HepG2 (cell line): ENCODE data around the gene GMCL2. TPM values are rescaled to one million over a fixed set of nuclear protein-coding genes. Genes with fewer than 3 reads are reported as not detected.

Experiments
- BHLHE40 ChIP-seq: IDR thresholded peaks from 2 replicates; pipeline ENCODE4 v1.6.1; 2011; ENCODE audit warnings: low read length, improper control_type of control experiment
- FOXA1 ChIP-seq, 2 experiments: fragments of 450-650 bp in 1 of 2; sonication (generic) in 1 of 2; formaldehyde crosslinking in 1 of 2; IDR thresholded peaks; 2 replicates each; pipeline versions ENCODE4 v1.4.0 to v1.6.1; 2016 to 2020; ENCODE audit warnings: missing genetic modification reagents in 1 of 2
- FOXJ3 ChIP-seq: sonication (generic); formaldehyde crosslinking; IDR thresholded peaks from 2 replicates; pipeline ENCODE4 v1.4.0; 2020; ENCODE audit warnings: missing genetic modification reagents, mild to moderate bottlenecking, borderline replicate concordance
- HNRNPH1 ChIP-seq: fragments of 200-400 bp; formaldehyde crosslinking; optimal IDR thresholded peaks from 2 replicates; pipeline ENCODE3; 2017; ENCODE audit warnings: mild to moderate bottlenecking, low read depth, low read length
- KLF11 ChIP-seq: IDR thresholded peaks from 2 replicates; pipeline ENCODE4 v1.6.1; 2016; ENCODE audit warnings: missing compliant biosample characterization
- NFIB ChIP-seq: sonication (generic); formaldehyde crosslinking; IDR thresholded peaks from 2 replicates; pipeline ENCODE4 v1.9.0; 2021; ENCODE audit warnings: missing genetic modification reagents, mild to moderate bottlenecking, borderline replicate concordance
- PHF5A ChIP-seq: IDR thresholded peaks from one replicate; pipeline ENCODE4 v1.6.1; 2018; ENCODE audit warnings: low read depth, missing genetic modification reagents; ENCODE audit not compliant: unreplicated experiment
- RARA ChIP-seq: IDR thresholded peaks from 2 replicates; pipeline ENCODE4 v1.6.1; 2016; ENCODE audit warnings: missing genetic modification reagents, missing compliant biosample characterization
- SP4 ChIP-seq: sonication (generic); formaldehyde crosslinking; IDR thresholded peaks from 2 replicates; pipeline ENCODE4 v1.8.1; 2023; ENCODE audit warnings: mild to moderate bottlenecking, missing genetic modification reagents
- TP53 ChIP-seq: sonication (generic); formaldehyde crosslinking; conservative IDR thresholded peaks from 2 replicates; pipeline ENCODE4 v1.4.0; 2020; ENCODE audit warnings: missing genetic modification reagents
- TRAFD1 ChIP-seq: sonication (generic); formaldehyde crosslinking; IDR thresholded peaks from 2 replicates; pipeline ENCODE4 v1.5.1; 2020; ENCODE audit warnings: missing genetic modification reagents, mild to moderate bottlenecking, borderline replicate concordance
- TRIM24 ChIP-seq: sonication (generic); formaldehyde crosslinking; IDR thresholded peaks from 2 replicates; pipeline ENCODE4 v1.8.0; 2022; ENCODE audit warnings: mild to moderate bottlenecking, missing genetic modification reagents
- ZIK1 ChIP-seq: sonication (generic); formaldehyde crosslinking; IDR thresholded peaks from 2 replicates; pipeline ENCODE4 v1.5.0; 2020; ENCODE audit warnings: mild to moderate bottlenecking, low read depth, missing genetic modification reagents, borderline replicate concordance
- ZKSCAN8 ChIP-seq: IDR thresholded peaks from 2 replicates; pipeline ENCODE4 v1.6.1; 2016; ENCODE audit warnings: borderline replicate concordance, missing genetic modification reagents, missing compliant biosample characterization
- ZNF607 ChIP-seq: sonication (generic); formaldehyde crosslinking; IDR thresholded peaks from 2 replicates; pipeline ENCODE4 v1.5.1; 2020; ENCODE audit warnings: missing genetic modification reagents, mild to moderate bottlenecking, borderline replicate concordance
- ZNF781 ChIP-seq: sonication (generic); formaldehyde crosslinking; IDR thresholded peaks from 2 replicates; pipeline ENCODE4 v1.5.1; 2020; ENCODE audit warnings: borderline replicate concordance, mild to moderate bottlenecking, missing genetic modification reagents; ENCODE audit errors: not compliant biosample characterization
- ZNF816 ChIP-seq: sonication (generic); formaldehyde crosslinking; IDR thresholded peaks from 2 replicates; pipeline ENCODE4 v1.8.0; 2022; ENCODE audit warnings: missing genetic modification reagents, mild to moderate bottlenecking, borderline replicate concordance
- ZNF839 ChIP-seq: sonication (generic); formaldehyde crosslinking; IDR thresholded peaks from 2 replicates; pipeline ENCODE4 v1.4.0; 2020; ENCODE audit warnings: missing genetic modification reagents, mild to moderate bottlenecking, borderline replicate concordance
- polyA plus RNA-seq, 8 experiments: library from polyadenylated mRNA; depleted of rRNA in 3 of 8; stranded (reverse) in 7 of 8; unstranded in 1 of 8; fragments of >200 nt; fragmentation: Illumina TruSeq in 4 of 8; extraction: Trizol in 4 of 8; gene quantifications; 2 replicates each; pipeline versions ENCODE4 v1.2.1 to v1.2.3, GENCODE V29; 2011 to 2016; ENCODE audit warnings: low read depth in 4 of 8, missing spikeins in 1 of 8, mixed read lengths in 1 of 8; ENCODE audit not compliant: insufficient read depth in 1 of 8
- total RNA-seq, 5 experiments: library from RNA; depleted of rRNA; stranded (reverse); fragments of >200 nt; fragmentation: Illumina TruSeq; extraction: Trizol; gene quantifications; 2 replicates each; pipeline ENCODE4 v1.2.3, GENCODE V29; 2016; ENCODE audit warnings: low read depth in 1 of 5
- TF ChIP-seq, protein P1 (sequence below): sonication (generic); formaldehyde crosslinking; IDR thresholded peaks from 2 replicates; pipeline ENCODE4 v1.4.0; 2020; ENCODE audit warnings: missing genetic modification reagents
- TF ChIP-seq, protein P2 (sequence below): sonication (generic); formaldehyde crosslinking; IDR thresholded peaks from 2 replicates; pipeline ENCODE4 v1.4.0; 2020; ENCODE audit warnings: missing genetic modification reagents
- TF ChIP-seq, protein P3 (sequence below), 2 experiments: sonication (generic) in 1 of 2; formaldehyde crosslinking in 1 of 2; IDR thresholded peaks; 2 replicates each; pipeline versions ENCODE4 v1.5.1 to v1.6.1; 2011 to 2020; ENCODE audit warnings: borderline replicate concordance in 1 of 2, low read depth in 1 of 2, low read length in 1 of 2, mild to moderate bottlenecking in 1 of 2, missing genetic modification reagents in 1 of 2, moderate library complexity in 1 of 2

Gene GMCL2
- total and polyA plus RNA-seq, 2 of the 13 experiments (the other 11 are each of a cell fraction or from before 2014, with no cell fraction given) = 0.03 TPM; not detected in 1

DNA sequence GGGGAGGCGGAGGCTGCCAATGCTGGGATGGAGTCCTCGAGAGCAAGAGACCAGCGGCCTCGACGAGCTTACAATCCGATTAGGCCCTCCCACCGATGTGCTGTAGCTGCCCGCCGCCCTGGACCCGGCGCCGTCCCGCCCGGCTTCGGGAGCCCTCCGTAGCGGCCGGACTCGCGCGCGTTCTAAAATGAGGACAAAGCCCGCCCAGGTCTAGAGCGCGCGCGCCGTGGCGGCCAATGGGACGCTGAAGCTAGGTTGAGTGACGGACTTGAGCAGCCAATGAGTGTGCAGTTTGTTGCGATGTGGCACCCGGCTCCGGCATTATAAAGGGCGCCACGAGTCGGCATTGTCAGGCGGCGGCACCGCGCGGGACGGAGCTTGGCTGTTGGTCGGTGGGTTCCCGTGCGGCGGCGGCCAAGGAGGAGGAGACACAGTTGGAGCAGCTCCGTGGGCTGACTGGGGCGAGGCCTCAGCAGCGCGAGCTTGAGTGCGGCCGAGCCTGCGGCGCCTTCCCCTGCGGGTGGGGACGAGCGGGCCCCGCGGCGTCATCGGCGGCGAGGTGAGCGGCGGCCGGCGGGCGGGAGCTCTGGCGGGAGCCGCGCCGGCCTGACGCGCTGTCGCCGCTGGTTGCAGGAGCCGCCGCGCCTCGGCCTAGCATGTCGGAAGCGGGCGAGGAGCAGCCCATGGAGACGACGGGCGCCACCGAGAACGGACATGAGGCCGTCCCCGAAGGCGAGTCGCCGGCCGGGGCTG, 17.2 kb upstream of the GMCL2 start, which contains the start of gene HNRNPAB (continued):
- TF ChIP-seq FOXJ3 (CRISPR knock-in tag) = no peak; the same call in 1 of the 2 replicates
- TF ChIP-seq TP53 = peak; percentile 80
- no peak for TF ChIP-seq FOXA1 (IDR thresholded peaks at IDR 0.05)
- 0 out of 2 replicates have a peak, but pooled peaks have one; percentile 36 for TF ChIP-seq FOXA1 (CRISPR knock-in tag; IDR thresholded peaks at IDR 0.05)
- TF ChIP-seq ZNF781 (CRISPR knock-in tag) = peak; percentile 56
- peak; percentile 92 for TF ChIP-seq ZNF607 (CRISPR knock-in tag)
- TF ChIP-seq, protein P1, sequence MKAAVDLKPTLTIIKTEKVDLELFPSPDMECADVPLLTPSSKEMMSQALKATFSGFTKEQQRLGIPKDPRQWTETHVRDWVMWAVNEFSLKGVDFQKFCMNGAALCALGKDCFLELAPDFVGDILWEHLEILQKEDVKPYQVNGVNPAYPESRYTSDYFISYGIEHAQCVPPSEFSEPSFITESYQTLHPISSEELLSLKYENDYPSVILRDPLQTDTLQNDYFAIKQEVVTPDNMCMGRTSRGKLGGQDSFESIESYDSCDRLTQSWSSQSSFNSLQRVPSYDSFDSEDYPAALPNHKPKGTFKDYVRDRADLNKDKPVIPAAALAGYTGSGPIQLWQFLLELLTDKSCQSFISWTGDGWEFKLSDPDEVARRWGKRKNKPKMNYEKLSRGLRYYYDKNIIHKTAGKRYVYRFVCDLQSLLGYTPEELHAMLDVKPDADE (CRISPR knock-in tag) = peak; percentile 87
- TF ChIP-seq RARA (CRISPR knock-in tag) = 0 out of 2 replicates have a peak, but pooled peaks have one; percentile 44
- TF ChIP-seq ZNF839 (CRISPR knock-in tag) = peak; percentile 83; the same call in 1 of the 2 replicates
- TF ChIP-seq, protein P2, sequence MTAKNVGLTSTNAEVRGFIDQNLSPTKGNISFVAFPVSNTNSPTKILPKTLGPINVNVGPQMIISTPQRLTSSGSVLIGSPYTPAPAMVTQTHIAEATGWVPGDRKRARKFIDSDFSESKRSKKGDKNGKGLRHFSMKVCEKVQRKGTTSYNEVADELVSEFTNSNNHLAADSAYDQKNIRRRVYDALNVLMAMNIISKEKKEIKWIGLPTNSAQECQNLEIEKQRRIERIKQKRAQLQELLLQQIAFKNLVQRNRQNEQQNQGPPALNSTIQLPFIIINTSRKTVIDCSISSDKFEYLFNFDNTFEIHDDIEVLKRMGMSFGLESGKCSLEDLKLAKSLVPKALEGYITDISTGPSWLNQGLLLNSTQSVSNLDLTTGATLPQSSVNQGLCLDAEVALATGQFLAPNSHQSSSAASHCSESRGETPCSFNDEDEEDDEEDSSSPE = peak; percentile 99
- peak; percentile 58; the same call in 1 of the 2 replicates for TF ChIP-seq ZNF816
- TF ChIP-seq PHF5A (CRISPR knock-in tag) = no peak
- TF ChIP-seq, protein P3, sequence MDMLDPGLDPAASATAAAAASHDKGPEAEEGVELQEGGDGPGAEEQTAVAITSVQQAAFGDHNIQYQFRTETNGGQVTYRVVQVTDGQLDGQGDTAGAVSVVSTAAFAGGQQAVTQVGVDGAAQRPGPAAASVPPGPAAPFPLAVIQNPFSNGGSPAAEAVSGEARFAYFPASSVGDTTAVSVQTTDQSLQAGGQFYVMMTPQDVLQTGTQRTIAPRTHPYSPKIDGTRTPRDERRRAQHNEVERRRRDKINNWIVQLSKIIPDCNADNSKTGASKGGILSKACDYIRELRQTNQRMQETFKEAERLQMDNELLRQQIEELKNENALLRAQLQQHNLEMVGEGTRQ (IDR thresholded peaks at IDR 0.05; ENCODE audit: low read depth, low read length) = no peak
- TF ChIP-seq, protein P3 (CRISPR knock-in tag; IDR thresholded peaks at IDR 0.05; ENCODE audit: borderline replicate concordance) = no peak
- TF ChIP-seq HNRNPH1 = no peak
- TF ChIP-seq ZIK1 = no peak
- no peak for TF ChIP-seq NFIB (CRISPR knock-in tag)
- TF ChIP-seq SP4 = peak; percentile 96
- TF ChIP-seq TRIM24 (CRISPR knock-in tag) = no peak
- no peak for TF ChIP-seq TRAFD1 (CRISPR knock-in tag)
- no peak for TF ChIP-seq BHLHE40
- no peak for TF ChIP-seq KLF11 (CRISPR knock-in tag)
- peak; percentile 73; the same call in 1 of the 2 replicates for TF ChIP-seq ZKSCAN8 (CRISPR knock-in tag)
